Measurements from ENCODE around the gene EEFSEC. TPM values are rescaled to one million over a fixed set of nuclear protein-coding genes. Genes with fewer than 3 reads are reported as not detected.

Gene EEFSEC
- total and polyA plus RNA-seq, 2 experiments from 2014 or later, result 10.1 to 16.2 TPM

GRCh38 chr3:128310286-128311058 is 157.2 kb downstream of the EEFSEC start (continued):
- TF ChIP-seq REST (IDR thresholded peaks at IDR 0.05; ENCODE audit: unreplicated experiment) (no peak), JUNB (IDR thresholded peaks at IDR 0.05; ENCODE audit: unreplicated experiment) (no peak), NANOG (IDR thresholded peaks at IDR 0.05; ENCODE audit: borderline replicate concordance) (no peak), EZH2 (IDR thresholded peaks at IDR 0.05; ENCODE audit: low read depth, unreplicated experiment) (no peak)
- TF ChIP-seq, protein P1, sequence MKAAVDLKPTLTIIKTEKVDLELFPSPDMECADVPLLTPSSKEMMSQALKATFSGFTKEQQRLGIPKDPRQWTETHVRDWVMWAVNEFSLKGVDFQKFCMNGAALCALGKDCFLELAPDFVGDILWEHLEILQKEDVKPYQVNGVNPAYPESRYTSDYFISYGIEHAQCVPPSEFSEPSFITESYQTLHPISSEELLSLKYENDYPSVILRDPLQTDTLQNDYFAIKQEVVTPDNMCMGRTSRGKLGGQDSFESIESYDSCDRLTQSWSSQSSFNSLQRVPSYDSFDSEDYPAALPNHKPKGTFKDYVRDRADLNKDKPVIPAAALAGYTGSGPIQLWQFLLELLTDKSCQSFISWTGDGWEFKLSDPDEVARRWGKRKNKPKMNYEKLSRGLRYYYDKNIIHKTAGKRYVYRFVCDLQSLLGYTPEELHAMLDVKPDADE (IDR thresholded peaks at IDR 0.05), result no peak
- TF ChIP-seq, protein P2, sequence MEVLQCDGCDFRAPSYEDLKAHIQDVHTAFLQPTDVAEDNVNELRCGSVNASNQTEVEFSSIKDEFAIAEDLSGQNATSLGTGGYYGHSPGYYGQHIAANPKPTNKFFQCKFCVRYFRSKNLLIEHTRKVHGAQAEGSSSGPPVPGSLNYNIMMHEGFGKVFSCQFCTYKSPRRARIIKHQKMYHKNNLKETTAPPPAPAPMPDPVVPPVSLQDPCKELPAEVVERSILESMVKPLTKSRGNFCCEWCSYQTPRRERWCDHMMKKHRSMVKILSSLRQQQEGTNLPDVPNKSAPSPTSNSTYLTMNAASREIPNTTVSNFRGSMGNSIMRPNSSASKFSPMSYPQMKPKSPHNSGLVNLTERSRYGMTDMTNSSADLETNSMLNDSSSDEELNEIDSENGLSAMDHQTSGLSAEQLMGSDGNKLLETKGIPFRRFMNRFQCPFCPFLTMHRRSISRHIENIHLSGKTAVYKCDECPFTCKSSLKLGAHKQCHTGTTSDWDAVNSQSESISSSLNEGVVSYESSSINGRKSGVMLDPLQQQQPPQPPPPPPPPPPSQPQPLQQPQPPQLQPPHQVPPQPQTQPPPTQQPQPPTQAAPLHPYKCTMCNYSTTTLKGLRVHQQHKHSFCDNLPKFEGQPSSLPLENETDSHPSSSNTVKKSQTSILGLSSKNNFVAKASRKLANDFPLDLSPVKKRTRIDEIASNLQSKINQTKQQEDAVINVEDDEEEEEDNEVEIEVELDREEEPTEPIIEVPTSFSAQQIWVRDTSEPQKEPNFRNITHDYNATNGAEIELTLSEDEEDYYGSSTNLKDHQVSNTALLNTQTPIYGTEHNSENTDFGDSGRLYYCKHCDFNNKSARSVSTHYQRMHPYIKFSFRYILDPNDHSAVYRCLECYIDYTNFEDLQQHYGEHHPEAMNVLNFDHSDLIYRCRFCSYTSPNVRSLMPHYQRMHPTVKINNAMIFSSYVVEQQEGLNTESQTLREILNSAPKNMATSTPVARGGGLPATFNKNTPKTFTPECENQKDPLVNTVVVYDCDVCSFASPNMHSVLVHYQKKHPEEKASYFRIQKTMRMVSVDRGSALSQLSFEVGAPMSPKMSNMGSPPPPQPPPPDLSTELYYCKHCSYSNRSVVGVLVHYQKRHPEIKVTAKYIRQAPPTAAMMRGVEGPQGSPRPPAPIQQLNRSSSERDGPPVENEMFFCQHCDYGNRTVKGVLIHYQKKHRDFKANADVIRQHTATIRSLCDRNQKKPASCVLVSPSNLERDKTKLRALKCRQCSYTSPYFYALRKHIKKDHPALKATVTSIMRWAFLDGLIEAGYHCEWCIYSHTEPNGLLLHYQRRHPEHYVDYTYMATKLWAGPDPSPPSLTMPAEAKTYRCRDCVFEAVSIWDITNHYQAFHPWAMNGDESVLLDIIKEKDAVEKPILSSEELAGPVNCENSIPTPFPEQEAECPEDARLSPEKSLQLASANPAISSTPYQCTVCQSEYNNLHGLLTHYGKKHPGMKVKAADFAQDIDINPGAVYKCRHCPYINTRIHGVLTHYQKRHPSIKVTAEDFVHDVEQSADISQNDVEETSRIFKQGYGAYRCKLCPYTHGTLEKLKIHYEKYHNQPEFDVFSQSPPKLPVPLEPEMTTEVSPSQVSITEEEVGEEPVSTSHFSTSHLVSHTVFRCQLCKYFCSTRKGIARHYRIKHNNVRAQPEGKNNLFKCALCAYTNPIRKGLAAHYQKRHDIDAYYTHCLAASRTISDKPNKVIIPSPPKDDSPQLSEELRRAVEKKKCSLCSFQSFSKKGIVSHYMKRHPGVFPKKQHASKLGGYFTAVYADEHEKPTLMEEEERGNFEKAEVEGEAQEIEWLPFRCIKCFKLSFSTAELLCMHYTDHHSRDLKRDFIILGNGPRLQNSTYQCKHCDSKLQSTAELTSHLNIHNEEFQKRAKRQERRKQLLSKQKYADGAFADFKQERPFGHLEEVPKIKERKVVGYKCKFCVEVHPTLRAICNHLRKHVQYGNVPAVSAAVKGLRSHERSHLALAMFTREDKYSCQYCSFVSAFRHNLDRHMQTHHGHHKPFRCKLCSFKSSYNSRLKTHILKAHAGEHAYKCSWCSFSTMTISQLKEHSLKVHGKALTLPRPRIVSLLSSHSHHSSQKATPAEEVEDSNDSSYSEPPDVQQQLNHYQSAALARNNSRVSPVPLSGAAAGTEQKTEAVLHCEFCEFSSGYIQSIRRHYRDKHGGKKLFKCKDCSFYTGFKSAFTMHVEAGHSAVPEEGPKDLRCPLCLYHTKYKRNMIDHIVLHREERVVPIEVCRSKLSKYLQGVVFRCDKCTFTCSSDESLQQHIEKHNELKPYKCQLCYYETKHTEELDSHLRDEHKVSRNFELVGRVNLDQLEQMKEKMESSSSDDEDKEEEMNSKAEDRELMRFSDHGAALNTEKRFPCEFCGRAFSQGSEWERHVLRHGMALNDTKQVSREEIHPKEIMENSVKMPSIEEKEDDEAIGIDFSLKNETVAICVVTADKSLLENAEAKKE (CRISPR knock-in tag; IDR thresholded peaks at IDR 0.05), result no peak
